Hematopoietic multipotent progenitor cell treated with erythropoietin and hydrocortisone succinate and interleukin-3 and kit ligand, for 6 days (in vitro differentiated cells): ENCODE data around the gene CLCN2.

ENCODE experiments used
- DNase-seq: peaks from one replicate; pipeline ENCODE4 v3.0.0-alpha.2; 2015

The CLCN2 gene

GRCh38 chr3:184361532-184361931 is at the start of gene CLCN2, which contains the start of gene POLR2H:
Gene CLCN2, minus strand, starts transcription at chr3:184361605. Its CDS starts 126 bp downstream, at chr3:184361479.
Gene POLR2H, plus strand, starts transcription at chr3:184361710. Its CDS starts 1,783 bp downstream, at chr3:184363493.
- DNase-seq: peak; percentile 64

DNA sequence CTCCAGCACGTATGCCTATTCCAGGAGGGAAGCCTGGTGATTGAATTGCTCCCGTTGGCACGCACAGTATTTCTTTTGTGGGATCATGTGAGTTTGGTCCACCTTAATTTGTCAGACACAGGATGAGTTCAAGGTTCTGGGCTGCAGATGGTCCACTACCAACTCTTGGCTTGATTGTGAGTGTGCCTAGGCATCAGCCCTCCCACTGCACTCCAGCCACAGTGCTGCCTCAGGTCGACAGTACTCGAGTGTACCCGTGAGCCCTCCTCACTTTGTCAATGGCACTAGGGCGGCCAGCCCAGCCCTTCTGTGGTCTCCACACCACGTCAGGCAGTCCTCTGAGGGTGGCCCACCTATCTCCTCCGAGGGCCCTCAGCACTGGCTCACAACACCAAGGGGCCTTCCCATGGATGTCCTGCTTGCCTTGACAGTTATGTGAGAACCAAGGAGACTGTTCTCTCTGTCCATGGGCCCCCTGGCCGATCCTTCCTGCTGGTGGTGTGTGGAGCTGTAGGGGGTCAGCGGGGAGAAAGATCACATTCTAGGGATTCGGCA is 48.6 kb upstream of the CLCN2 start:
- no peak for DNase-seq

DNA sequence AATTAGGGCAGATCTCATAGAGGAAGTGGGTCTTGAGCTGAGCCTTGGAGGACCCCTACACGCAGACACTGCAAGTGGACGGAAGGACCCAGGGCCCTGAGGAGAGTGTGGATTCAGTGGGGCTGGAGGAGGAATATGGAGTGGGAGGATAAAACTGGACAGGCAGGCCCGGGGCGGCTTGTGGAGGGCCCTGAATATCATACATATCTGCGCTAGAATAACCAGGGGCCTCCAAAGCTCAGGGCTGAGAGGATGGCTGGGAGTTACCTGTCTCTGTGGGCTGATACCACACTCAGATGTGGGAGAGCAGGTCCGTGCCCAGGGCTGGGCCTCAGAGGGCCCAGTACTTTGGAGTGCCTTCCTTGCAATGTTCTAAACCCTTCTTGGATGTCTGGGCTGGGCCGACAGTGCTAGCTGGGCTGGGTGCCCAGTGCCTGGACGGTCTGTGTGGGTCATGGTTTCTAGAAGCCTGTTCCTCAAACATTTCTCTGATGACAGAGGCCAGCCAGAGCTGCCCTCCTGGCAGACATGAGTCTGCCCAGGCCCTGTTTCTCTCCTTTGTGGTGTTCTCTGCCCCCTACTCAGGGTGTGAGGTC is 48.0 kb upstream of the CLCN2 start:
- no peak for DNase-seq

- peak; percentile 69 for DNase-seq
These were observed 43.9 kb upstream of the CLCN2 start for GRCh38 chr3:184405075-184406030.

- no peak for DNase-seq
These were observed 38.0 kb upstream of the CLCN2 start for GRCh38 chr3:184399410-184399809.

DNA sequence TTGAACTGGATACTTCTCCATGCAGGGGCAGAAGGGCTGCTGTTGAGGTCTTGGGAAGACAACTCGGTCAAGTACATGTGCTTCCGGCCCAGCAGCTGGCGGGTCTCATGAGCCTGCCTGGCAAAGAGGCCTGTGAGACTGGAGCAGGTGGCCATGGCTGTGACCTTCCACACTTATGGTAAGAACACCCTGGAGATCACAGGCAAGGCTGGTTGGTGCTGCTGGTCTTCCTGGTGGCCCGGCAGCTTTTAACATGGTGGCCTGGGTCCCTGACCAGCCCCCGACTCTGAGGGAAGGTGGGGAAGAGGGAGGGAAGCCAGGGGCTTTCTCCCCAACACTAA is 33.9 kb upstream of the CLCN2 start:
- DNase-seq: no peak

- no peak for DNase-seq
These were observed 29.9 kb upstream of the CLCN2 start for GRCh38 chr3:184391266-184391665.

DNA sequence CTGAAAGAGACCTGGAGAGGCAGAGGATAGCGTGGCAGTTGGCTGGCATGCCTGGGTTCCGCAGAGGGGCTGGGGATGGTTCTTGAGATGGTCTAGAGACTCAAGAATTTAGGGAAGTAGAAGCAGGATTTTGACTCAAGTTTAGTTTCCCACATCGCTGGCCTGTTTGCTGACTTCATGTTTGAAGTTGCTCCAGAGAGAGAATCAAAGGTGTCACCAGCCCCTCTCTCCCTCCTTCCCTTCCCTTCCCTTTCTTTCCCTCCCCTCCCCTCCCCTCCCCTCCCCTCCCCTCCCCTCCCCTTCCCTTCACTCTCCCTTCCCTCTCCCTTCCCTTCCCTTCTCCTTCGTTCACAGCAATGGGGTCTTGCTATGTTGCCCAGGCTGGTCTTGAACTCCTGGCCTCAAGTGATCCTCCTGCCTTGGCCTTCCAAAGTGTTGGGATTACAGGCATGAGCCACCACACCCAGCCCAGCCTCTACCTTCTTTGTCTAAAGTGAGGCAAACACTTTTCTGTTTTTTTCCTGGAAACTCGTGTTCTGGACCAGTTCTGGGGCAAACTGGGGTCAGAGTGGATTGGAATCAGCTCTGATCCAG is 28.6 kb upstream of the CLCN2 start:
- DNase-seq: no peak

DNA sequence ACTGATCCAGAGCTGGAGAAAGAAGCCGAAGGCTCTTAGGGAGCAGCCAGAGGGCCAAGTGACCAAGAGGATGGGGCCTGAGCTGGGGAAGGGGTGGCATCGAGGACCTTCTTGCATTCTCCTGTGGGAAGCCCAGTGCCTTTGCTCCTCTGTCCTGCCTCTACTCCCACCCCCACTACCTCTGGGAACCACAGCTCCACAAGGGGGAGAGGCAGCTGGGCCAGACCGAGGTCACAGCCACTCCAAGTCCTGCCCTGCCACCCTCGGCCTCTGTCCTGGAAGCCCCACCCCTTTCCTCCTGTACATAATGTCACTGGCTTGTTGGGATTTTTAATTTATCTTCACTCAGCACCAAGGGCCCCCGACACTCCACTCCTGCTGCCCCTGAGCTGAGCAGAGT is 28.0 kb upstream of the CLCN2 start:
- DNase-seq: no peak

- DNase-seq: no peak
These were observed 27.5 kb upstream of the CLCN2 start for GRCh38 chr3:184388936-184389230.

DNA sequence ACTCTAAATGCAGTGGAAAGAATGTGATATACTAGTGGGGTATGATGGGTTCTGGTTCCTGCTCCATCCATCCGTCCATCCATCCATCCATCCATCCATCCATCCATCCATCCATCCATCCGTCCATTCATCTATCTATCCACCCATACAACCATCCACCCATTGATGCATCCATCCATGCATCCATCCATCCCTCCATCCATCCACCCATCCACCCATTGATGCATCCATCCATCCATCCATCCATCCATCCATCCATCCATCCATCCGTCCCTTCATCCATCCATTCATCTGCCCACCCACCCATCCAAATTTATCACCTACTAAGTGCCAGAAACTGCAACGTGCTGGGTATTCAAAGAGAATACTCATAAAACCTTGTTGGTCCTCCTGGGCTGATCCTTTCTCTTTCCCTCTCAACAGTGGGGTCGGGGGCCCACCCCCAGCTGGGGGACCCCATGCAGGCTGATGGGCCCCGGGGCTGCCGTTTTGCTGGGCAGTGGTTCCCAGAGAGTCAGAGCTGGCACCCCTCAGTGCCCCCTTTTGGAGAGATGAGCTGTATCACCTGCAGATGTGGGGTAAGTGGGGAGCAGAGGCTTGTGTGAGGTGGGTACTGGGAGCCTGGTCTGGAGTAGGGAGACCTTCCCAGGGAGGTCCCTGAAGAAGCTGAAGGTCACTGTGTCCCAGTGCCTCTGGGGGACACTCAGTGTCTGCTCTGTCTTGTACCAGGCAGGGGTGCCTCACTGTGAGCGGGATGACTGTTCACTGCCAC is 26.9 kb upstream of the CLCN2 start:
- DNase-seq: no peak

DNA sequence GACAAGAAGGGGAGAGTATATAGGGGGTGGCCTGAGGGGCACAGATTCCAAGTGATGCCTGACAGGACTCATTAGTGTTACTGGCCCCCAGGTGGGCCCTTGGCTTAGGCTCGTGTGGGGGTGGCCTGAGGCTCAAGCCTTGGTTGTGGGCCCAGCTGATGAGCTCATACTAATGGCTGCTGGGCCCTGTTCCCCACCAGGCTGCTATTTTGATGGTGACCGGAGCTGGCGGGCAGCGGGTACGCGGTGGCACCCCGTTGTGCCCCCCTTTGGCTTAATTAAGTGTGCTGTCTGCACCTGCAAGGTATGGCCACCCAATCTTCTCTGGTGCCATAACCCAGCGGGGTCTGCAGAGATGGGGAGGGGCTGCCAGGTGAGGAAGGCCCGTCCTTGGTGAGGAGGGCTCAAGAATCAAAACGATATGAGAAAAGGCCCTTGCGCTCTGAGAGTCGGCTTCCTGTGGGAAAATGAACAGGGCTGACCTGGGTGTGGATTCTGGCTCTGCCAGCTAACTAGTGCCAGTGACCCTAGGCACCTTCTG is 25.8 kb upstream of the CLCN2 start:
- DNase-seq: no peak

DNA sequence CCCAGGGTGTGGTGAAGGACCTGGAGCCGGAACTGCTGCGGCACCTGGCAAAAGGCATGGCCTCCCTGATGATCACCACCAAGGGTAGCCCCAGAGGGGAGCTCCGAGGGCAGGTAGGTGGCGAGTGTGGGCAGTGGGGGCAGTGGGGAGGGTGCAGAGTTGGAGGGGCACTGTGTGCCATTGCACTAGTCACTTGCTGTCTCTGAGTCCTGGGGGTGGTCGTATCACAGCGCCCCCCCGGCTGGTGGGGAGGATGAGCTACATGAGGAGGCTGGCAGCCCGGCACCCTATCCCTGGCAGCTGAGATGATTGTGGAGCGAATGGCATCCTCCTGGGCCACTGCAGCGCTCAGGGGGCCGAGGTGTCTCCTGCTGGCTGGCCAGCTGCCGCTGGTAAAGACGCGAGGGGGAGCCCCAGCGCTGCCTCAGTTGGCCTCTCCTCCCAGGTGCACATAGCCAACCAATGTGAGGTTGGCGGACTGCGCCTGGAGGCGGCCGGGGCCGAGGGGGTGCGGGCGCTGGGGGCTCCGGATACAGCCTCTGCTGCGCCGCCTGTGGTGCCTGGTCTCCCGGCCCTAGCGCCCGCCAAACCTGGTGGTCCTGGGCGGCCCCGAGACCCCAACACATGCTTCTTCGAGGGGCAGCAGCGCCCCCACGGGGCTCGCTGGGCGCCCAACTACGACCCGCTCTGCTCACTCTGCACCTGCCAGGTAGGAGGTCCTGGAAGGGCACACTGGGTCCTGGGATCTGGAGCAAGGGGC is 24.8 kb upstream of the CLCN2 start:
- DNase-seq: no peak

DNA sequence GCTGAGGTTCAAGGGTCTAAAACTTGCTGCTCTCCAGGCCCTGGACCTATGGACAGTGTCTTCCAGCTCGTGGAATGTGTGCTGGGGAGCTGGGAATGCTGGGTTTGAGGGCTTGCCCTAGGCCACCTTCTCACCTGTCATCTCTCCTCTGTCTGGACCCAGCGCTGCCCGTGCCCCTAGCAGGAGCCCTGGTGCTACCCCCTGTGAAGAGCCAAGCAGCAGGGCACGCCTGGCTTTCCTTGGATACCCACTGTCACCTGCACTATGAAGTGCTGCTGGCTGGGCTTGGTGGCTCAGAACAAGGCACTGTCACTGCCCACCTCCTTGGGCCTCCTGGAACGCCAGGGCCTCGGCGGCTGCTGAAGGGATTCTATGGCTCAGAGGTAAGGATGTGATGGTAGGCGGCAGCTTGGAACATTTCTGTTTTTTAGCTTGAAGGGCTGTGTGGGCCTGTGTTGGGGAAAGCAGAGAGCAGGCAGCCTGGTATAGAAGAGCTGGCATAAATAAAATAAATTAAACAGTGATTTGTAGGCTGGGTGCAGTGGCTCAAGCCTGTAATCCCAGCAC is 23.5 kb upstream of the CLCN2 start:
- DNase-seq: no peak

DNA sequence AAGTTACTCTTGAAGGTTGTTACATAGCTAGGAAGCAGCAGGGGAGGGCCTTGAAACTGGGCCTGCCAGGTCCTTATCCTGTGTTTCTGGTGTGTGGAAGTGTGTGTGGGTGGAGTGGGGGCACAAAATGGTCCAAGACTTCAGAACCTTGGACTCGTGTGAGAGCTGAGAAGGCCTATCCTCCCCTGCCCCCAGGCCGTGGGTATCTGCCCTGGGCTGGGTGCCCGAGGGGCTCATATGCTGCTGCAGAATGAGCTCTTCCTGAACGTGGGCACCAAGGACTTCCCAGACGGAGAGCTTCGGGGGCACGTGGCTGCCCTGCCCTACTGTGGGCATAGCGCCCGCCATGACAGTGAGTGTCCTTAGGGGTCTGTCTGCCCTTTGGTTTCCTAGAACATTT is 22.9 kb upstream of the CLCN2 start:
- DNase-seq: no peak

- DNase-seq: no peak
These were observed 21.8 kb upstream of the CLCN2 start for GRCh38 chr3:184383033-184383740.

DNA sequence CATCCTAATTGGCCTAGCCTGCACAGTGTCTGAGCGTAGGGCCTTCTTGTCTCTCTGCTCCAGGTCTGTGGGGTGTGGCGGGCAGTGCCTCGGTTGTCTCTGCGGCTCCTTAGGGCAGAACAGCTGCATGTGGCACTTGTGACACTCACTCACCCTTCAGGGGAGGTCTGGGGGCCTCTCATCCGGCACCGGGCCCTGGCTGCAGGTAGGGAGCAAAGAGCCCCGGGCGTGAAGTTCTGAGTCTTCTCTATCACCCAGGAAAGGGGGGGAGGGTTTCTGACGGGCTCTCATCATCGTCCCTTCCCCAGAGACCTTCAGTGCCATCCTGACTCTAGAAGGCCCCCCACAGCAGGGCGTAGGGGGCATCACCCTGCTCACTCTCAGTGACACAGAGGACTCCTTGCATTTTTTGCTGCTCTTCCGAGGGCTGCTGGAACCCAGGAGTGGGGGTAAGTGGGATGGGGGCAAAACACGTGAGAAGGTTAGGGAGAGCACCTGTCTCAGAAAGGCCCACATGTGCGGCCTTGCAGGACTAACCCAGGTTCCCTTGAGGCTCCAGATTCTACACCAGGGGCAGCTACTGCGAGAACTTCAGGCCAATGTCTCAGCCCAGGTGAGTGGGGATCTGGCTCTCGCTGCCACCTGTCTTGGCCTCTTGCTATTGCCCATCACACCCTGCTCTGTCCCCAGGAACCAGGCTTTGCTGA is 21.1 kb upstream of the CLCN2 start:
- DNase-seq: no peak

DNA sequence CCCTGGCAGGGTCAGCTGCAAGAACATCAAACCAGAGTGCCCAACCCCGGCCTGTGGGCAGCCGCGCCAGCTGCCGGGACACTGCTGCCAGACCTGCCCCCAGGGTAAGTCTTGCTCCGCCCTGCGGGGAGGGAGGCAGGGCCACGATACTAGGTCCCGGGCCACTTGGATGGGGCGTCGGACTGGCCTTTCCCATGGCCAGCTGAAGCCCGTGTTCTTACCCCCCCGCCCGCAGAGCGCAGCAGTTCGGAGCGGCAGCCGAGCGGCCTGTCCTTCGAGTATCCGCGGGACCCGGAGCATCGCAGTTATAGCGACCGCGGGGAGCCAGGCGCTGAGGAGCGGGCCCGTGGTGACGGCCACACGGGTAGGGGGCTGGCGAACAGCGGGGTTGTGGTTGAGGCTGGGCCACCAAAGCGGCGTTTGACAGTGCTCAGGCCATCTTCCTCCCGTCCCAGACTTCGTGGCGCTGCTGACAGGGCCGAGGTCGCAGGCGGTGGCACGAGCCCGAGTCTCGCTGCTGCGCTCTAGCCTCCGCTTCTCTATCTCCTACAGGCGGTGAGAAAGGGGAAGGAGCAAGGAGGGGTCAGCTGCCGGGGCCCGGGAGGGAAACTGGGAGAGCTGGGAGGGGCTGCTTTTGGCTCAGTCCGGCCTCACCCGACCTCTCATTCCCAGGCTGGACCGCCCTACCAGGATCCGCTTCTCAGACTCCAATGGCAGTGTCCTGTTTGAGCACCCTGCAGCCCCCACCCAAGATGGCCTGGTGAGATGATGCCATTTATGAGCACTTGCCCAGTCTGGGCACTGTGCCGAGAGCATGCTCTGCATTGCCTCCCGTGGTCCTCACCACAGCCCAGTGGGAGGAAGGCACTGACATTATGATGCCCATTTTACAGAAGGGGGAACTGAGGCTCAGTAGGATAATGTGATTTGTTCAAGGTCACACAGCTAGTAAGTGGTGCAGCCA is 20.1 kb upstream of the CLCN2 start:
- DNase-seq: peak; percentile 24

- no peak for DNase-seq
These were observed 19.3 kb upstream of the CLCN2 start for GRCh38 chr3:184380627-184381260.
